IMR-90 (cell line): ENCODE results near the gene CACNA2D3. TPM values are rescaled to one million over a fixed set of nuclear protein-coding genes. Genes with fewer than 3 reads are reported as not detected.

Experiments used
- ATAC-seq: fragments of 200-7000 bp; cut with Tn5 transposase; 2 replicates; pipeline ENCODE4 v1.9.1; 2020; ENCODE audit warnings: low read depth, mild to moderate bottlenecking, moderate library complexity
- BruUV-seq: library from RNA; stranded (reverse); fragments of 400-500 nt; replicated peaks from 2 replicates; lab custom pipeline; 2021; lab: Mats Ljungman, UMichigan
- CTCF ChIA-PET: fragments of 300-600 bp; formaldehyde crosslinking; extraction: SDS; loops from one replicate; lab custom pipeline; 2021; ENCODE audit warnings: antibody characterized with exemption; lab: Yijun Ruan, JAX
- POLR2A ChIA-PET: fragments of 300-600 bp; sonication (Branson Sonifier 250); formaldehyde crosslinking; loops from one replicate; lab custom pipeline; 2022; ENCODE audit warnings: antibody characterized with exemption; ENCODE audit not compliant: unreplicated experiment; lab: Charles Lee
- DNase-seq: peaks from one replicate; pipeline ENCODE4 v3.0.0; 2013
- H2AFZ ChIP-seq: replicated peaks from 2 replicates; pipeline ENCODE3; 2013; ENCODE audit warnings: low read length, mild to moderate bottlenecking; ENCODE audit not compliant: poor library complexity
- H2AK5ac ChIP-seq: 2 replicates; pipeline ENCODE4 v1.6.1; 2013; ENCODE audit warnings: low read depth, low read length, inconsistent platforms
- H2AK9ac ChIP-seq: replicated peaks from 2 replicates; pipeline ENCODE3; 2013; ENCODE audit warnings: mild to moderate bottlenecking, low read depth, low read length, moderate library complexity; ENCODE audit not compliant: poor library complexity
- H2BK120ac ChIP-seq: 2 replicates; pipeline ENCODE4 v1.6.1; 2013; ENCODE audit warnings: low read depth, low read length, inconsistent platforms
- H2BK15ac ChIP-seq: 3 replicates; pipeline ENCODE4 v1.6.1; 2013; ENCODE audit warnings: low read depth, low read length, inconsistent platforms
- H2BK20ac ChIP-seq: 2 replicates; pipeline ENCODE4 v1.6.1; 2013; ENCODE audit warnings: low read depth, mild to moderate bottlenecking, inconsistent platforms, low read length, moderate library complexity
- H2BK5ac ChIP-seq: 2 replicates; pipeline ENCODE4 v1.6.1; 2013; ENCODE audit warnings: mild to moderate bottlenecking, low read depth, low read length, inconsistent platforms; ENCODE audit not compliant: poor library complexity, severe bottlenecking
- H3K14ac ChIP-seq: replicated peaks from 2 replicates; pipeline ENCODE4 v1.6.1; 2013; ENCODE audit warnings: low read depth, low read length, inconsistent platforms
- H3K18ac ChIP-seq: 2 replicates; pipeline ENCODE4 v1.6.1; 2013; ENCODE audit warnings: low read depth, low read length, control low read depth
- H3K23ac ChIP-seq: 2 replicates; pipeline ENCODE4 v1.6.1; 2013; ENCODE audit warnings: low read depth, low read length, inconsistent platforms
- H3K27ac ChIP-seq: 2 replicates; pipeline ENCODE4 v1.5.1; 2013; ENCODE audit warnings: mild to moderate bottlenecking, control low read depth, low read length; ENCODE audit not compliant: insufficient read depth
- H3K27me3 ChIP-seq: 2 replicates; pipeline ENCODE4 v1.6.1; 2013; ENCODE audit warnings: low read length; ENCODE audit not compliant: control insufficient read depth, insufficient read depth
- H3K36me3 ChIP-seq: 2 replicates; pipeline ENCODE4 v1.6.1; 2013; ENCODE audit warnings: low read length, mixed read lengths; ENCODE audit not compliant: control insufficient read depth, insufficient read depth
- H3K4ac ChIP-seq: 2 replicates; pipeline ENCODE4 v1.6.1; 2013; ENCODE audit warnings: low read depth, low read length, inconsistent platforms
- H3K4me1 ChIP-seq: 2 replicates; pipeline ENCODE4 v1.6.1; 2013; ENCODE audit warnings: low read length, mixed read lengths; ENCODE audit not compliant: control insufficient read depth, insufficient read depth
- H3K4me2 ChIP-seq: 2 replicates; pipeline ENCODE4 v1.6.1; 2013; ENCODE audit warnings: low read depth, mild to moderate bottlenecking, control low read depth, low read length, moderate library complexity
- H3K4me3 ChIP-seq: 2 replicates; pipeline ENCODE4 v1.5.1; 2013; ENCODE audit warnings: low read depth, mild to moderate bottlenecking, control low read depth, low read length, moderate library complexity; ENCODE audit not compliant: insufficient read depth
- H3K56ac ChIP-seq: 2 replicates; pipeline ENCODE4 v1.6.1; 2013; ENCODE audit warnings: low read length, inconsistent platforms; ENCODE audit not compliant: insufficient read depth; ENCODE audit errors: extremely low read depth
- H3K79me1 ChIP-seq, 2 experiments: 2 replicates each; pipeline ENCODE4 v1.6.1; 2013; ENCODE audit warnings: low read length in 2 of 2, inconsistent platforms in 1 of 2, low read depth in 1 of 2
- H3K9ac ChIP-seq: 2 replicates; pipeline ENCODE4 v1.6.1; 2013; ENCODE audit warnings: low read depth, low read length, control low read depth
- H3K9me1 ChIP-seq: 2 replicates; pipeline ENCODE4 v1.6.1; 2013; ENCODE audit warnings: low read length, inconsistent platforms; ENCODE audit not compliant: insufficient read depth
- H3K9me3 ChIP-seq: 2 replicates; pipeline ENCODE4 v1.6.1; 2013; ENCODE audit warnings: low read length; ENCODE audit not compliant: control insufficient read depth, insufficient read depth
- H4K20me1 ChIP-seq: 2 replicates; pipeline ENCODE4 v1.6.1; 2013; ENCODE audit warnings: low read length, inconsistent platforms; ENCODE audit not compliant: insufficient read depth
- H4K5ac ChIP-seq: 2 replicates; pipeline ENCODE4 v1.6.1; 2013; ENCODE audit warnings: mild to moderate bottlenecking, low read depth, low read length, control low read depth
- H4K8ac ChIP-seq, 2 experiments: 2 replicates each; pipeline ENCODE4 v1.6.1; 2013; ENCODE audit warnings: low read depth in 2 of 2, low read length in 2 of 2, control low read depth in 1 of 2, inconsistent platforms in 1 of 2
- H4K91ac ChIP-seq: 2 replicates; pipeline ENCODE4 v1.6.1; 2013; ENCODE audit warnings: low read depth, low read length, inconsistent platforms; ENCODE audit not compliant: insufficient read depth
- BHLHE40 ChIP-seq: fragments of 150-350 bp; IDR thresholded peaks from 2 replicates; pipeline ENCODE4 v1.6.1; 2016; ENCODE audit warnings: mild to moderate bottlenecking, low read depth, low read length
- CTCF ChIP-seq: conservative IDR thresholded peaks from 2 replicates; pipeline ENCODE4 v1.5.1; 2012; ENCODE audit warnings: mild to moderate bottlenecking, low read depth, low read length, improper control_type of control experiment
- ELK1 ChIP-seq: fragments of 150-350 bp; IDR thresholded peaks from 2 replicates; pipeline ENCODE4 v1.6.1; 2016; ENCODE audit warnings: low read depth, mild to moderate bottlenecking, low read length, moderate library complexity, borderline replicate concordance
- FOS ChIP-seq: fragments of 150-350 bp; IDR thresholded peaks from 2 replicates; pipeline ENCODE4 v1.6.1; 2016; ENCODE audit warnings: low read depth, low read length
- MXI1 ChIP-seq: IDR thresholded peaks from 2 replicates; pipeline ENCODE4 v1.6.1; 2012; ENCODE audit warnings: low read depth, mild to moderate bottlenecking, low read length, moderate library complexity, borderline replicate concordance
- NFE2L2 ChIP-seq: fragments of 150-350 bp; IDR thresholded peaks from 2 replicates; pipeline ENCODE4 v1.6.1; 2016; ENCODE audit warnings: low read depth, mild to moderate bottlenecking, low read length
- RAD21 ChIP-seq: IDR thresholded peaks from 2 replicates; pipeline ENCODE4 v1.6.1; 2012; ENCODE audit warnings: low read length, improper control_type of control experiment
- RFX5 ChIP-seq: IDR thresholded peaks from 2 replicates; pipeline ENCODE4 v1.8.0; 2012; ENCODE audit warnings: low read depth, mild to moderate bottlenecking, low read length, moderate library complexity
- SMC3 ChIP-seq: fragments of 150-350 bp; IDR thresholded peaks from 2 replicates; pipeline ENCODE4 v1.6.1; 2016; ENCODE audit warnings: low read depth, mild to moderate bottlenecking, antibody characterized with exemption, low read length, moderate library complexity
- USF2 ChIP-seq: fragments of 150-350 bp; IDR thresholded peaks from 2 replicates; pipeline ENCODE4 v1.6.1; 2017; ENCODE audit warnings: mild to moderate bottlenecking, antibody characterized with exemption, low read length, low read depth
- WGBS, 2 experiments: methylation state at CpG; one replicate each; pipeline versions ENCODE4 v1.1.5 to v1.1.7; 2013; ENCODE audit warnings: missing lambda C conversion rate in 2 of 2; ENCODE audit not compliant: insufficient read length in 1 of 2; ENCODE audit errors: extremely low coverage in 2 of 2; 5-methylcytosine and 5-hydroxymethylcytosine counted together
- dilution Hi-C: fragments of 300-500 bp; cut with HindIII; formaldehyde crosslinking; loops from one replicate; pipeline ENCODE4 v1.14.3; 2018; ENCODE audit warnings: low sequenced_read_pairs; ENCODE audit not compliant: unreplicated experiment
- in situ Hi-C: fragments of 300-500 bp; cut with MboI; formaldehyde crosslinking; loops from 3 replicates; pipeline ENCODE4 v1.14.3; 2019; ENCODE audit warnings: low sequenced_read_pairs, inconsistent platforms, mixed read lengths
- intact Hi-C: fragments of 100-400 bp; cut with micrococcal nuclease; formaldehyde crosslinking; loops from 2 replicates; pipeline ENCODE4 v1.10.0; 2022
- polyA plus RNA-seq, 3 experiments: library from polyadenylated mRNA; depleted of rRNA; stranded (reverse); fragments of >200 nt; gene quantifications; 2 replicates each; pipeline ENCODE4 v1.2.3, GENCODE V29; 2012; ENCODE audit warnings: low replicate concordance in 1 of 3
- total RNA-seq: library from RNA; depleted of rRNA; stranded (reverse); fragments of >200 nt; gene quantifications from 2 replicates; pipeline ENCODE4 v1.2.3, GENCODE V29; 2012

The CACNA2D3 gene
- total and polyA plus RNA-seq, 2 of the 4 experiments (the other 2 are of a cell fraction): 0.36 to 0.41 TPM

GRCh38 chr3:54358969-54359694, 236.8 kb downstream of the CACNA2D3 start:
- Histone ChIP-seq H3K4me3 (no peak overlapping the region), H2BK20ac (no peak overlapping the region), H3K23ac (no peak overlapping the region), H3K27ac (no peak overlapping the region), H2AFZ (no peak overlapping the region), H3K4me1 (no peaks in the 10 kb centered on the region), H3K9ac (no peak overlapping the region), H3K36me3 (no peaks in the 10 kb centered on the region), H3K4ac (no peak overlapping the region), H3K9me3 (peaks cover 13% of the 10 kb centered on the region), H4K8ac (no peak overlapping the region), H4K5ac (no peak overlapping the region), H2BK120ac (no peak overlapping the region), H4K20me1 (no peaks in the 10 kb centered on the region), H2AK5ac (no peak overlapping the region), H3K9me1 (no peaks in the 10 kb centered on the region), H4K91ac (no peak overlapping the region), H3K18ac (no peak overlapping the region), H3K4me2 (no peak overlapping the region), H3K79me1 (no peaks in the 10 kb centered on the region), H2AK9ac (no peak overlapping the region), H3K14ac (no peak overlapping the region), H3K27me3 (no peaks in the 10 kb centered on the region), H3K56ac (no peak overlapping the region), H2BK5ac (no peak overlapping the region), H2BK15ac (no peak overlapping the region)
- intact Hi-C loops: no loop called here
- 0% methylated on average over 1 of the region's 8 CpGs; no CpG with 5 or more reads in 1 of the 2 experiments for WGBS, 2 experiments
- no TSS peak for BruUV-seq
- POLR2A ChIA-PET: no interaction called here
- in situ Hi-C loops: no loop called here
- no peak for ATAC-seq
- dilution Hi-C loops: no loop called here
- no peak for DNase-seq
- no peak for TF ChIP-seq RFX5
- no peak for TF ChIP-seq RAD21
- TF ChIP-seq ELK1: no peak
- TF ChIP-seq MXI1: no peak
- TF ChIP-seq USF2: no peak
- no peak for TF ChIP-seq NFE2L2
- no peak for TF ChIP-seq SMC3
- no peak for TF ChIP-seq CTCF
- TF ChIP-seq FOS: no peak
- no peak for TF ChIP-seq BHLHE40
- CTCF ChIA-PET: no interaction called here
